ENCODE data around the gene TPRX2.

GRCh38 chr19:47901370-47901769 is 42.3 kb downstream of the TPRX2 start:
- no peak for TF ChIP-seq GATA2 (IDR thresholded peaks at IDR 0.05; ENCODE audit: low read depth, low read length)
- TF ChIP-seq GATA3 (IDR thresholded peaks at IDR 0.05; ENCODE audit: low read depth, low read length), result no peak

Measured in SH-SY5Y (cell line).